ENCODE results near the gene MRM1. TPM values are rescaled to one million over a fixed set of nuclear protein-coding genes. Genes with fewer than 3 reads are reported as not detected.

MRM1 gene
- total and polyA plus RNA-seq, 9 of the 15 experiments (the other 6 are each of a cell fraction or from before 2014, with no cell fraction given) = 0.61 to 28.4 (median 21.5) TPM

GRCh38 chr17:36629970-36630502, 28.7 kb downstream of the MRM1 start:
- ATAC-seq = no peak
- Histone ChIP-seq H3K27me3 (ENCODE audit: control insufficient read depth in 2 of 2, insufficient read depth in 2 of 2, low read length in 2 of 2) (peaks cover 27 to 39% of the 10 kb centered on the region in 2 experiments), H3K79me2 (ENCODE audit: control insufficient read depth, insufficient read depth, low read length) (no peaks in the 10 kb centered on the region), H4K20me1 (replicated peaks; ENCODE audit: control insufficient read depth, insufficient read depth, low read length) (no peaks in the 10 kb centered on the region; the same call in 1 of the 2 replicates), H3K36me3 (ENCODE audit: control insufficient read depth, insufficient read depth, low read length) (no peaks in the 10 kb centered on the region), H3K9me1 (ENCODE audit: control insufficient read depth, insufficient read depth, low read length) (no peaks in the 10 kb centered on the region), H2AFZ (ENCODE audit: low read depth, low read length) (no peak overlapping the region), H3K9me3 (replicated peaks; ENCODE audit: control insufficient read depth, insufficient read depth, low read depth, low read length) (no peaks in the 10 kb centered on the region), H3K27ac (ENCODE audit: extremely low read depth, low read depth, low read length) (no peak overlapping the region), H3K4me3 (no peak overlapping the region), H3K9ac (ENCODE audit: insufficient read depth in 1 of 2, low read depth in 2 of 2, low read length in 2 of 2) (peak overlapping the region in 1 of 2 experiments; percentile 13; a peak in 1 of 4 replicates), H3K4me1 (replicated peaks in 1 of 2; ENCODE audit: control insufficient read depth in 2 of 2, insufficient read depth in 2 of 2, low read length in 2 of 2) (peaks cover 0 to 9% of the 10 kb centered on the region in 2 experiments; a peak in 2 of 5 replicates), H3K4me2 (ENCODE audit: insufficient read depth, low read length) (no peak overlapping the region)
- CTCF ChIA-PET (ENCODE audit: low intra/inter-chr PET ratio) = interaction anchor here (0.7 to 2.3 kb wide), 6 partner anchors 10 to 744 kb away, joined by 3 to 26 read pairs (median 4); no protein-coding TSS in a partner anchor
- peak; percentile 76 for TF ChIP-seq NFIC (IDR thresholded peaks at IDR 0.05)
- no peak for TF ChIP-seq ZNF444 (CRISPR knock-in tag; IDR thresholded peaks at IDR 0.05)
- TF ChIP-seq ZNF76 (CRISPR knock-in tag; IDR thresholded peaks at IDR 0.05; ENCODE audit: borderline replicate concordance) = no peak
- TF ChIP-seq ZNF174 (CRISPR knock-in tag; IDR thresholded peaks at IDR 0.05) = no peak
- no peak for TF ChIP-seq ZNF436 (CRISPR knock-in tag; IDR thresholded peaks at IDR 0.05)
- no peak for TF ChIP-seq ZNF184 (CRISPR knock-in tag; IDR thresholded peaks at IDR 0.05)
- TF ChIP-seq ZBTB43 (CRISPR knock-in tag; IDR thresholded peaks at IDR 0.05) = no peak
- in situ Hi-C loops (cut with MboI) = loop anchor here (5.0 to 10.0 kb wide), 2 partner anchors 422 to 745 kb away; partner anchors contain the start of gene C17orf78
- POLR2A ChIA-PET = interaction anchor here (0.7 kb wide), 1 partner anchor 16 kb away, joined by 3 read pairs; no protein-coding TSS in a partner anchor
- WGBS (ENCODE audit: insufficient coverage, low coverage, missing lambda C conversion rate) = 49% methylated on average over 8 of the region's 8 CpGs
- intact Hi-C loops (cut with micrococcal nuclease) = loop anchor here (2.0 to 10.0 kb wide), 4 partner anchors 27 to 585 kb away; no protein-coding TSS in a partner anchor
- no peak for FAIRE-seq
- no peak for DNase-seq (ENCODE audit: extremely low read depth in 1 of 4, low spot score in 3 of 4)
- BruUV-seq (replicated peaks) = no TSS peak
